Osteoblast (primary cell): ENCODE data around the gene RGL2. TPM values are rescaled to one million over a fixed set of nuclear protein-coding genes. Genes with fewer than 3 reads are reported as not detected.

ENCODE experiments used
- DNase-seq: peaks from one replicate; pipeline ENCODE4 v3.0.0; 2011; ENCODE audit warnings: low spot score, mixed read lengths; ENCODE audit not compliant: insufficient read length; ENCODE audit errors: missing footprints
- H2AFZ ChIP-seq: 2 replicates; pipeline ENCODE4 v1.6.0; 2011; ENCODE audit warnings: mild to moderate bottlenecking, low read length
- H3K27ac ChIP-seq: 2 replicates; pipeline ENCODE4 v1.5.1; 2011; ENCODE audit warnings: mild to moderate bottlenecking, low read depth, low read length, moderate library complexity
- H3K27me3 ChIP-seq: 2 replicates; pipeline ENCODE4 v1.6.0; 2012; ENCODE audit warnings: mild to moderate bottlenecking, control low read depth, inconsistent platforms, low read length, moderate library complexity; ENCODE audit not compliant: insufficient read depth
- H3K36me3 ChIP-seq: 2 replicates; pipeline ENCODE4 v1.5.1; 2011; ENCODE audit warnings: mild to moderate bottlenecking, low read length, control low read depth, moderate library complexity; ENCODE audit not compliant: insufficient read depth
- H3K4me1 ChIP-seq: 2 replicates; pipeline ENCODE4 v1.5.1; 2011; ENCODE audit warnings: mild to moderate bottlenecking, low read length, control low read depth, moderate library complexity; ENCODE audit not compliant: insufficient read depth
- H3K4me2 ChIP-seq: 2 replicates; pipeline ENCODE4 v1.6.0; 2011; ENCODE audit warnings: mild to moderate bottlenecking, low read length; ENCODE audit not compliant: insufficient read depth
- H3K4me3 ChIP-seq: fragments of 200-600 bp; sonication (generic); 3 replicates; pipeline ENCODE4 v1.5.1; 2012; ENCODE audit warnings: mild to moderate bottlenecking, low read length, inconsistent platforms; ENCODE audit not compliant: insufficient read depth
- H3K79me2 ChIP-seq: 2 replicates; pipeline ENCODE4 v1.6.0; 2012; ENCODE audit warnings: mild to moderate bottlenecking, low read length, control low read depth, inconsistent platforms; ENCODE audit not compliant: insufficient read depth
- H3K9me3 ChIP-seq: 2 replicates; pipeline ENCODE4 v1.5.1; 2011; ENCODE audit warnings: low read depth, low read length, control low read depth
- H4K20me1 ChIP-seq: 2 replicates; pipeline ENCODE4 v1.6.0; 2012; ENCODE audit warnings: mild to moderate bottlenecking, low read length, control low read depth; ENCODE audit not compliant: insufficient read depth
- total RNA-seq: library from RNA; depleted of rRNA; stranded (reverse); fragments of >200 nt; gene quantifications from 2 replicates; pipeline ENCODE4 v1.2.3, GENCODE V29; 2012
- TF ChIP-seq, protein P1 (sequence below): IDR thresholded peaks from 2 replicates; pipeline ENCODE4 v1.5.1; 2011; ENCODE audit warnings: mild to moderate bottlenecking, low read depth, low read length, moderate library complexity; ENCODE audit errors: extremely low read depth

The RGL2 gene
- total RNA-seq, 1 donor = 35.5 TPM

- Histone ChIP-seq H3K4me2 (peak overlapping the region; percentile 98), H3K27me3 (no peaks in the 10 kb centered on the region), H2AFZ (no peak overlapping the region), H3K27ac (no peak overlapping the region), H3K4me3 (peak overlapping the region; percentile 89), H4K20me1 (peaks cover 7% of the 10 kb centered on the region), H3K9me3 (no peaks in the 10 kb centered on the region), H3K4me1 (peaks cover 39% of the 10 kb centered on the region), H3K36me3 (peaks cover 11% of the 10 kb centered on the region), H3K79me2 (peaks cover 26% of the 10 kb centered on the region)
- TF ChIP-seq, protein P1, sequence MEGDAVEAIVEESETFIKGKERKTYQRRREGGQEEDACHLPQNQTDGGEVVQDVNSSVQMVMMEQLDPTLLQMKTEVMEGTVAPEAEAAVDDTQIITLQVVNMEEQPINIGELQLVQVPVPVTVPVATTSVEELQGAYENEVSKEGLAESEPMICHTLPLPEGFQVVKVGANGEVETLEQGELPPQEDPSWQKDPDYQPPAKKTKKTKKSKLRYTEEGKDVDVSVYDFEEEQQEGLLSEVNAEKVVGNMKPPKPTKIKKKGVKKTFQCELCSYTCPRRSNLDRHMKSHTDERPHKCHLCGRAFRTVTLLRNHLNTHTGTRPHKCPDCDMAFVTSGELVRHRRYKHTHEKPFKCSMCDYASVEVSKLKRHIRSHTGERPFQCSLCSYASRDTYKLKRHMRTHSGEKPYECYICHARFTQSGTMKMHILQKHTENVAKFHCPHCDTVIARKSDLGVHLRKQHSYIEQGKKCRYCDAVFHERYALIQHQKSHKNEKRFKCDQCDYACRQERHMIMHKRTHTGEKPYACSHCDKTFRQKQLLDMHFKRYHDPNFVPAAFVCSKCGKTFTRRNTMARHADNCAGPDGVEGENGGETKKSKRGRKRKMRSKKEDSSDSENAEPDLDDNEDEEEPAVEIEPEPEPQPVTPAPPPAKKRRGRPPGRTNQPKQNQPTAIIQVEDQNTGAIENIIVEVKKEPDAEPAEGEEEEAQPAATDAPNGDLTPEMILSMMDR = no peak
- no peak for DNase-seq
Observed at GRCh38 chr6:33324125-33324524, 25.4 kb upstream of the RGL2 start.

DNA sequence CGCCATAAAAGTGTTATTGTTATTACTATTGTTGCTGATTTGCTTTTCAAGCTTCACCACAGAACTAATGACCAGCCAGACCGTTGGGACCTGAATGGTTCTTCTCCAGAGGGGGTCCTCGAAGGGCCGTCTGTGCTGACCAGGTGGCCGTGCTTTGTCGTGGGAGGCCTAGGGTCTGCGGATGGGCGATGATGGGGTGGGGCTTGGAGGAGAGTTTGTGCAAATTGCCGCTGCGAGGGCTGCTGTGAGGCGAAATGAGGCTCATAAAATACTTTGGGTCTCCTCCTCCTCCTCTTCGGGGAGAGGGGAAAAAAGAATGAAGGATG lies 24.8 kb upstream of the RGL2 start:
- H3K4me2 ChIP-seq = peak overlapping the region; percentile 98
- TF ChIP-seq, protein P1 = no peak
- H3K27ac ChIP-seq = no peak overlapping the region

DNA sequence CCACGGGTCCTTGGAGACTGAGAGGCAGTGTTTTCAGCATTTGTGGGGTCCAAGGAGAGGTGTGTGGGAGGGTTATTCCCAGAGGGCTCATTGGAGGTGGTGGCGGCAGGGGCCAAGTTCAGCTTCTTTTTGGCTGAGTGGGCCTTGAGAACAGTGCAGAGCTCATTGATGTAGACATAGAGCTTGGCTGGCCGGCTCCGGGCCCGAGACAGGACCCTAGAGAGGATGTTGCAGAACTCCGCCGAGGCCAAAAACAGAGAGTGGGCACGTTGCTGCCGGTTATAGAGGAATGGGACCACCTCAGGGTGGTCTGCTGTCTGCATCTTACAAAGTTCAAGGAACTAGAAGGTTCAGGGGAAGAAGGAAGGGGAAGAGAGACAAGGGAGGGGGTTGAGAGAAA lies 22.5 kb upstream of the RGL2 start:
- Histone ChIP-seq H3K4me2 (peak overlapping the region; percentile 98), H3K4me1 (peaks cover 55% of the 10 kb centered on the region), H3K27ac (peak overlapping the region; percentile 98), H3K9me3 (no peaks in the 10 kb centered on the region), H4K20me1 (peaks cover 17% of the 10 kb centered on the region), H3K27me3 (no peaks in the 10 kb centered on the region), H3K36me3 (peaks cover 19% of the 10 kb centered on the region), H2AFZ (no peak overlapping the region), H3K4me3 (peak overlapping the region; percentile 89), H3K79me2 (peaks cover 41% of the 10 kb centered on the region)
- TF ChIP-seq, protein P1 = no peak
- DNase-seq = no peak

More for the DNA sequence above, 24.8 kb upstream of the RGL2 start:
- Histone ChIP-seq H3K36me3 (peaks cover 16% of the 10 kb centered on the region), H3K79me2 (peaks cover 31% of the 10 kb centered on the region), H3K27me3 (no peaks in the 10 kb centered on the region), H3K4me1 (peaks cover 45% of the 10 kb centered on the region), H3K4me3 (peak overlapping the region; percentile 89), H4K20me1 (peaks cover 7% of the 10 kb centered on the region), H3K9me3 (no peaks in the 10 kb centered on the region), H2AFZ (peak overlapping the region; percentile 98)
- DNase-seq = no peak

DNA sequence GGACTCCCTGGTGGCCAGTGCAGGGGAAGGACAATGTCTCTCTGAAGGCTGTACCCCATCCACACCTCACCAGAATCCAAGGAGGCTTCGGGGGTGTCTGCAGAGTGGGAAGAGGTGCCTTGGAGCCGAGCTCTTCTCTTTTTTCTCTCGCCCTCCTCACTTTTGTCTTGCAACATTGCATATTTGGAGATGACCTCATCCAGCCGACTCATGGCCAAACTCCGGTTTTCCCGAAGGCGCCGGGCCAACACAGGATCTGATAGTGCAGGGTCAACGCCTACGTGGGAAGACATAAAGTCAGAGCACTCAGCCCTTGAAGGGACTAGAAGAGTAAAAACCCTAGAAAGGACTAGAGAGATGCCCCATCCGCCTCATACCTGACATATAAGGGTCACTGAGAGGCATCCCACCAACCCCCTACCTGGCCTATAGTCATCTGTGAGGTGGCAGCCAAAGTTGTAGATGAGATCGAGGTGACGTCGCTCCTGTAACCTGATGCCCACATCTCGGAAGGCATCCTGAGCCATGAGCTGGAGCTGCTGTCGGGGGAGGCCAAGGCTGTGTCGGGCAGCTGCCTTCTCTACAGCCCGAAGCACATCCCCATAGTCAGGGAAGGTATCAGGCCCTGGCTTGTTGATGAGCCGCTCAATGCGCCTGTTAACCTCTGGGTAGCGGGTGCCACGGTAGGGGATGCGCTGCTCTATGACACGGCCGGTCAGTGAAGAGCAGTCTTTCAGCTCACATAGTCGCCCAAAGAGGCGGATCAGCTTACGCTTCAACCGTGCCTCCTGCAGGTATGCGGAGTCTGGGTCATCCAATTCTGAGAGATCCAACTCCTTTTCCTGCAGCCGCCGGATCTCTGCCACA lies 21.8 kb upstream of the RGL2 start:
- peak overlapping the region; percentile 89 for H3K4me3 ChIP-seq

More for the DNA sequence above, 21.8 kb upstream of the RGL2 start:
- Histone ChIP-seq H4K20me1 (peaks cover 18% of the 10 kb centered on the region), H3K36me3 (peaks cover 19% of the 10 kb centered on the region), H3K79me2 (peaks cover 41% of the 10 kb centered on the region), H3K27me3 (no peaks in the 10 kb centered on the region), H3K27ac (peak overlapping the region; percentile 98), H2AFZ (peak overlapping the region; percentile 73), H3K4me1 (peaks cover 55% of the 10 kb centered on the region), H3K9me3 (no peaks in the 10 kb centered on the region), H3K4me2 (peak overlapping the region; percentile 98)
- TF ChIP-seq, protein P1 = no peak
- DNase-seq = peak; percentile 92
